GM21390 (cell line): ENCODE measurements around the gene UBE2E2.

ENCODE experiments used
- ATAC-seq: cut with Tn5 transposase; IDR thresholded peaks from one replicate; pipeline ENCODE4 v1.9.1; 2021; ENCODE audit not compliant: unreplicated experiment

UBE2E2 gene

GRCh38 chr3:23192816-23193215 lies 10.3 kb upstream of the UBE2E2 start:
- no peak for ATAC-seq

- no peak for ATAC-seq
Observed at GRCh38 chr3:23193831-23194230, 9.3 kb upstream of the UBE2E2 start.

- no peak for ATAC-seq
Observed at GRCh38 chr3:23198801-23199200, 4.3 kb upstream of the UBE2E2 start.

GRCh38 chr3:23199649-23200048 lies 3.5 kb upstream of the UBE2E2 start:
- no peak for ATAC-seq

- ATAC-seq: no peak
Observed at GRCh38 chr3:23201154-23201838, 1.8 kb upstream of the UBE2E2 start.

- peak; percentile 27 for ATAC-seq
Observed at GRCh38 chr3:23202203-23202920, 765 bp upstream of the UBE2E2 start.

- peak; percentile 26 for ATAC-seq
Observed at GRCh38 chr3:23203708-23204330, 692 bp downstream of the UBE2E2 start.

GRCh38 chr3:23206366-23206765 lies 3.2 kb downstream of the UBE2E2 start:
- ATAC-seq: no peak

- no peak for ATAC-seq
Observed at GRCh38 chr3:23209103-23209502, 6.0 kb downstream of the UBE2E2 start.

GRCh38 chr3:23209747-23210487 lies 6.8 kb downstream of the UBE2E2 start:
- ATAC-seq: no peak

GRCh38 chr3:23213813-23214212 lies 10.7 kb downstream of the UBE2E2 start:
- ATAC-seq: no peak

- ATAC-seq: no peak
Observed at GRCh38 chr3:23217872-23218554, 14.9 kb downstream of the UBE2E2 start.

- peak; percentile 41 for ATAC-seq
Observed at GRCh38 chr3:23219117-23219516, 16.0 kb downstream of the UBE2E2 start.

GRCh38 chr3:23219552-23219951 lies 16.4 kb downstream of the UBE2E2 start:
- peak; percentile 43 for ATAC-seq

- ATAC-seq: no peak
Observed at GRCh38 chr3:23221136-23221535, 18.0 kb downstream of the UBE2E2 start.

GRCh38 chr3:23232016-23232415 lies 28.9 kb downstream of the UBE2E2 start:
- ATAC-seq: no peak

GRCh38 chr3:23232854-23233253 lies 29.7 kb downstream of the UBE2E2 start:
- ATAC-seq: no peak

GRCh38 chr3:23235264-23235663 lies 32.1 kb downstream of the UBE2E2 start:
- ATAC-seq: no peak

GRCh38 chr3:23236890-23237289 lies 33.8 kb downstream of the UBE2E2 start:
- no peak for ATAC-seq

- no peak for ATAC-seq
Observed at GRCh38 chr3:23238156-23238555, 35.0 kb downstream of the UBE2E2 start.

GRCh38 chr3:23238578-23238977 lies 35.5 kb downstream of the UBE2E2 start:
- no peak for ATAC-seq
